ENCODE data around the gene SCT.

SCT gene

GRCh38 chr11:608791-609251, 18.2 kb downstream of the SCT start:
- DNase-seq = no peak

- DNase-seq = no peak
These were observed 18.9 kb downstream of the SCT start for GRCh38 chr11:607971-608659.

GRCh38 chr11:607020-607780, 19.8 kb downstream of the SCT start:
- no peak for DNase-seq

DNA sequence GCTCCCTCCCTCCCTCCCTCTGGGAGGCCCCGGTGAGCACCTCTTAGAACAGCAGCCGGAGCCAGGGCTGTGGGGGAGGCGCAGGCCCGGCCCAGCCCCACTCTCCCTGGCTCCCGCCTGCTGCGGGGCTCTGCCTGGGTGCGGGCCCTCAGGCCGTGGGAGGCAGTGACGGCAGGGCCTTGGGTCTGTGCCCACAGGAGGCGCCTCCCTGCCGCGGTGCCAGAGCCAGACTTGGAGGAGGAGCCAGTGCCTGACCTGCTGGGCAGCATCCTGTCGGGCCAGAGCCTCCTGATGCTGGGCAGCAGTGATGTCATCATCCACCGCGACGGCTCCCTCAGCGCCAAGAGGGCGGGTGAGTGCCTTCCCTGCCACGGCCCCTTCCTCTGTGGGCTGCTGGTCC, 20.7 kb downstream of the SCT start:
- DNase-seq = no peak

- no peak for DNase-seq
These were observed 21.5 kb downstream of the SCT start for GRCh38 chr11:605286-606129.

DNA sequence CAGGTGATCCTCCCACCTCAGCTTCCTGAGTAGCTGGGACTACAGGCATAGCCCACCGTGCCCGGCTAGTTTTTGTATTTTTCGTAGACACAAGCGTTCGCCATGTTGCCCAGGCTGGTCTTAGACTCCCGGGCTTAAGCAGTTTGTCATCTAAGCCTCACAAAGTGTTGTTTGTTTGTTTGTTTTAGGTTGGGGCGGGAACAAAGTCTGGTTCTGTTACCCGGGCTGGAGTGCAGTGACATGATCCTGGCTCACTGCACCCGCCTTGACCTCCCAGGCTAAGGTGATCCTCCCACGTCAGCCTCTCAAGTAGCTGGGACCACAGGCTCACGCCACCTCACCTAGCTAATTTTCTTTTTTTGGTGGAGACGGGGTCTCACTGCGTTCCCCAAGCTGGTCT, 23.8 kb downstream of the SCT start:
- DNase-seq = no peak

DNA sequence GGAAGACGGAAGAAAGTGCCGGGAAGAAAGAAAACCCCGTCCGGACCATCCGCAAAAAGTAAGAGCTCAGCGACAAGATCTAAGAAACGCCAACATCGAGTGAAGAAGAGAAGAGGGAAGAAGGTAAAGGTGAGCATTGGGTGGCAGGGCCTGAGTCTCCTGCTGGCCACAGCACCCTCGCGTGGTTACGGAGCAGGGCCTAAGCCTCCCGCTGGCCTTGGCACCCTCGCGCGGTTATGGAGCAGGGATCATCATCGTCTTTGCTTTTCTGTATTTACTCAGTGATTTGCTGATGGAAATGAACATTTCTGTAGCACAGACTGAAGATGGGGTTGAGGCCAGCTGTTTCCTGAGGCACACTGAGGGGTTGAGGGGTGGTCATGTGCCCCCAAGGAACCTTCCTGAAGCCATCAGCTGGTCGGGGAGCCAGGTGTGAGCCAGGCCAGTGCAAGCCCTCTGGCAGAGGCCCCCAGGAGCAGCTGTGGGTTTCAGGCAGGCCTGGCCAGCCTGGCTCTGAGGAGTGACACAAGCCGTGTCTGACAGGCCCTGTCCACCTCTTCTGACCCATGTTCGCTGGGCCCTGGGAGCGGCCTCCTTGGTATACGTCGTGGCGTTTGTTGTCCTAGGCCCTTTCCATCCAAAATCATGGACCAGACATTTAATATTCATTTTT, 25.3 kb downstream of the SCT start:
- DNase-seq = no peak

DNA sequence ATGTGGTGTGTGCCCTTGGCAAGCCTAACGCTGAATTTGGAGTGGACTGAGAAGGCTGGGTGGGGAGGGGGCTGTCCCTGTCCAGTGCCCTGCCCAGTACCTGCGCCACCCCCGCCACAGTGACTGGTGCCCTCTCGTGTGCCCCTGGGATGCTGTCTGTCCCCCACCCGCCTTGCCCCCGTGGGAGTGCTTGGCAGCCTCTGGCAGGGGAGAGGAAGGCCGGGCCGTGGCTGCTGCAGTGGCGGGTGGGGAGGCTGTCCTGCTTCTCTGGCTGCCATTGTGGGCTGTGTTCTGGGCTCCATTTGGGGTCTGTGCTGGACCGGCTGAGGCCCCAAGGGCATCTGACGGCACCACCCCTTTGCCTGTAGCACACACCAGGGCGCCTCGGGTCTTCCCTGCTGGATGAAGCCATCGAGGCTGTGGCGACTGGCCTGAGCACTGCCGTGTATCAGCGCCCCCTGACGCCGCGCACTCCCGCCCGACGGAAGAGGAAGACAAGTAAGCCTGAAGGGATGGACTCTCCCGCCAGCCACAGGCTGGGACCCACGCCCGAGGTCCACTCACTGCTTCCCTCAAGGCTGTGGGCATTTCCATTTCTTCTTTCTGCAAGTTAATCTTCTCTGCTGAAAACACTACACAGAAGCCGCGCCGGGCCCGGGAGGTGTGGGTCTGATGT, 28.8 kb downstream of the SCT start:
- no peak for DNase-seq

GRCh38 chr11:597166-597725, 29.7 kb downstream of the SCT start:
- DNase-seq = no peak

- DNase-seq = no peak
These were observed 30.6 kb downstream of the SCT start for GRCh38 chr11:596374-596773.

DNA sequence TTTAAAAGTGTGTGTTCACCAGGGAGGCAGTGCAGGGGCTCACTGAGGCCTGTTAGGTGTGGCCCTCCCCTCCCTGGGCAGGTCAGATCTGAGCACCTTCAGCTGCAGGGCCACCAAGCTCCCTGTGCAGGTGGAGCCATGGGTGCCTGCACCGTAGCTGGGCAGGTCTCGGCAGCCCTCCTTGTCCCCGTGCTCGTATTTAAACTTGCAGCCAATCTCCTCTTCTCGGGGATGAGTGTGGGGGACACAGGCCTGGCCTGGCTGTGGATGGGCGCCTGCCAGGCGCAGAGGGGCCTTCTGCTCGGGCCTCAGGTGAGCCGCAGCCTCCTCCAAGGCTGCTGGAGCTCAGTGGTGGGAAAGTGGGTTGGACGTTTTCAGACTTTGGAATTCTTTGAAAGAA, 31.6 kb downstream of the SCT start:
- no peak for DNase-seq

GRCh38 chr11:593347-593746, 33.6 kb downstream of the SCT start:
- DNase-seq = no peak

GRCh38 chr11:592918-593317, 34.1 kb downstream of the SCT start:
- DNase-seq = no peak

- DNase-seq = no peak
These were observed 34.5 kb downstream of the SCT start for GRCh38 chr11:592501-592900.

DNA sequence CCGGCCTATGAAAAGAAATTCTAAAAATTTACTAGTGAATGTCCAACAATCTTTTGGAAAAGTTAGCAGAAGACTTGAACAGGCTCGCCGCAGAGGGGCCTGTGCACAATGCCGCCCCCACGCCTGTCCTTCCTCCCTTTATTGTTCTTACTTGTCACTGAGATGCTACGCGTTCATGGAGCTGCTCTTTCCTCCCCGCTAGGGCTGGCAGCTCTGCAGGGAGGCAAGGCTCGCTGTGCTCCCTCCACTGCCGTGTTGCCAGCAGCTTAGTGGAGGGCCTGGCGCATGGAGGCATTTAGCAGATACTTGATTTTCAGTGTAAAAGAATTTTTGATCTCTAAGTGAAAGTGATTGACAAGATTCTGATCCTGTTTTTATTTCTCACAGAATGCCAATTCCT, 36.0 kb downstream of the SCT start:
- DNase-seq = no peak

GRCh38 chr11:589798-590197, 37.2 kb downstream of the SCT start:
- no peak for DNase-seq

- no peak for DNase-seq
These were observed 39.0 kb downstream of the SCT start for GRCh38 chr11:587978-588380.

DNA sequence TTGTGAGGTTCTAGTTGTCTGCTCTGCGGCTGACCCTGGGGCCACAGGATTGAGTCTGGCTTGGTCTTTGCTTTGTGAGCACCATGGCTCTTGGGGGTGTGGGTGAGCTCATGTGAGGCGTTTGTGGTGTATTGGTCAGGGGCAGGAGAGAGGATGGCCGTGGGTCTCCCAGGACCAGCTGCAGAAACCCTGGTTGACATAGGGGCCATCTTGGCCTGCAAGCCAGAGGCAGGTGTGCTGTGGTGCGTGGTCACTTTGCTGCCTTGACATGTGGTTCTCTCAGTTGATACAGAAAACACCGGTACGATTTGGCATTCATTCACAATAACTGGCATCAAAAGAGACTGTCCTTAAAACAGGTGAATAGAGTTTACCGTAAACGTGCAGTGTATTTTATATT, 39.4 kb downstream of the SCT start:
- DNase-seq = no peak

DNA sequence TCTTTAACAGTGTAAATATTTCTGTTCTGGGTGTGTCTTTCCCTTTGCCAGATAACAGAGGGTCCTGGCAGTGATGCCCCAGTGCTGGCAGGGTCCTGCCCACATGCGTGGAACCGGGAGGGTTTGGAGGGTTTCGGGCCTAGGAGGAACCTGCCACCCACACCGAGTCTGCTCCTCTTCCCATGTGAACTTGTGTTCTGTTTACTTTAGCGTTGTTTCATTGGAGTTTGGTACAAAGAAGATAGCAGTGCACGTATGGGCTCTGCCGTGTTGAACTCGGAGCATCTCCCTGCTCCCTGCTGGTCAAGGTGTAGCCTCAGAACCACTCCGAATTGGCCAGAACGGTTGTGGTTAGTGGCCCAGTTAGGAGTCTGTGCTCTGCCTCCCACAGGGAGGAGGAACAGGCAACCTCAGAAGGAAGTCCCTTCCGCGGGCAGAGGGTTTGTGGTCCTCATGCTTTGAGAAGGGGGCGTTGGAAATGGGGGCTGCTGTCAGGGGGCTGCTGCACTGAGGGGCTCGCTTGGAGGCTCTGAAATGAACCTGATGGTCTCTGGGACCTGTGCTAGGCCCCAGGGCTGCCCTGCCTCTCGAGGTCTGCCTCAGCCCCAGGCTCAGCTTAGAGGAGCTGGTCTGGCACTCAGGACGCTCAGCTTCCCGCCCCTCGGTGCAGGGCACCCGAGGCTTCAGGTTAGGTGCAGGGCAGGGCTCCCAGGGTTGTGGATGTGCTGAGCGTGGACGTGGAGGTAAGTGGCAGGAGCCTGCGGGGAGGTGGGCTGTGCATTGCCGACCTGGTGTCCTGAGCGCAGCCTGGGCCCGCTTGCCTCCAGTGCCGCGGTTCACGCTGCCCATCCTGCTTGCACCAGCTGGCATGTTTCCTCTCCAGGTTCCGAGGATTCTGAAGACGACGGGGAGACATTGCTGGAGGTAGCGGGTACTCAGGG, 40.3 kb downstream of the SCT start:
- no peak for DNase-seq

GRCh38 chr11:584287-584686, 42.7 kb downstream of the SCT start:
- DNase-seq = no peak

DNA sequence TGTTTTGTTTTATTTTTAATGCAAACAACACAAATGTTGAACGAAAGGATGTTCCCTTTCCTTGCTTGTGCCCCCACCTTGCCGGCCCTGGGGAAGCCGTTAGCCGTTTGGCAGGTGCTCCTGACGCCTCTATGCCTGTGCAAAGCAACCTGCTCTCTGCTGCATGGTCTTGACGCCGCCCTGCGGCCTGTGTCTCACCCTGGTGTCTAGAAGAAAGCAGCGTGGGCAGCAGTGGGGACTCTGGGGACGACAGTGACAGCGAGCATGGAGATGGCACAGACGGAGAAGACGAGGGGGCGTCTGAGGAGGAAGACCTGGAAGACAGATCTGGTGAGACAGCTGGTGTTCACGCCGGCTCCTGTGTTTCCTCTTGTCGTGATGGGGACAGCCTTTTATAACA, 45.2 kb downstream of the SCT start:
- no peak for DNase-seq

All from NCI-H1105 (cell line).